GM12801 (cell line): Measurements from ENCODE around the gene TRMT2A.

ENCODE experiments used
- CTCF ChIP-seq: IDR thresholded peaks from one replicate; pipeline ENCODE4 v1.5.1; 2011; ENCODE audit warnings: control low read depth; ENCODE audit not compliant: insufficient read length; ENCODE audit errors: extremely low read depth

Gene TRMT2A

GRCh38 chr22:20135806-20136602 lies 19.0 kb upstream of the TRMT2A start:
- no peak for TF ChIP-seq CTCF

- no peak for TF ChIP-seq CTCF
Observed at GRCh38 chr22:20135265-20135664, 18.2 kb upstream of the TRMT2A start.

- no peak for TF ChIP-seq CTCF
Observed at GRCh38 chr22:20133930-20134549, 17.0 kb upstream of the TRMT2A start.

- TF ChIP-seq CTCF: no peak
Observed at GRCh38 chr22:20132686-20133246, 15.7 kb upstream of the TRMT2A start.

- TF ChIP-seq CTCF: no peak
Observed at GRCh38 chr22:20131859-20132685, 15.0 kb upstream of the TRMT2A start.

GRCh38 chr22:20131597-20131858 lies 14.5 kb upstream of the TRMT2A start, which contains the start of gene ZDHHC8:
Gene ZDHHC8, plus strand, starts transcription at chr22:20131804. Its CDS starts 144 bp downstream, at chr22:20131948.
- TF ChIP-seq CTCF: no peak
